ENCODE data around the gene FAM217A.

DNA sequence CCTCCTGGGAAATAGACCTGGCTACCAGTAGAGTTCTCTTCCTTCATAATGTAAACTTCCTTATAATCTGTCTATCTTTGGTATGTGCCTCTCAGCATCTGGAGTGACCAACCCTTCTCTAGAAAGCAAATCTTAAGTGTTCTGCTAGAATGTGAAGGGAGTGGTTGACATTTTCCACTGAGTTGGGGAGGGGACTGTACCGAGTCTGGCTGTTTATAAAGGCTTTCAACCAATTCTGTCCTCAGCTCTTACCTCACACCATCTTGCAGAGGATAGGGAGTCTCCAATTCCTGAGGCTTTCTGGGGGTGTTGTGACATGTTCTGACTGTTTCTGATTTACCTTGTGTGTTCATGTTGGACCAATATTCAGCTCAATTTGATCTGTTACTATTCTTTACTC lies 39.6 kb downstream of the FAM217A start:
- TF ChIP-seq, protein P1, sequence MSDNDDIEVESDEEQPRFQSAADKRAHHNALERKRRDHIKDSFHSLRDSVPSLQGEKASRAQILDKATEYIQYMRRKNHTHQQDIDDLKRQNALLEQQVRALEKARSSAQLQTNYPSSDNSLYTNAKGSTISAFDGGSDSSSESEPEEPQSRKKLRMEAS (IDR thresholded peaks at IDR 0.05) = no peak
- TF ChIP-seq RNF2 (conservative IDR thresholded peaks at IDR 0.05; ENCODE audit: low read depth) (no peak), ZNF720 (CRISPR knock-in tag; IDR thresholded peaks at IDR 0.05) (no peak), RBM39 (IDR thresholded peaks at IDR 0.05; ENCODE audit: low read depth, low read length, poor library complexity, severe bottlenecking) (no peak), NFIC (IDR thresholded peaks at IDR 0.05; ENCODE audit: low read length) (no peak), ATF1 (CRISPR knock-in tag; IDR thresholded peaks at IDR 0.05) (no peak)

All from HepG2 (cell line).